MCF 10A (cell line): ENCODE results near the gene NKG7. TPM values are rescaled to one million over a fixed set of nuclear protein-coding genes. Genes with fewer than 3 reads are reported as not detected.

Experiments used
- BruUV-seq: library from RNA; stranded (reverse); fragments of 400-500 nt; replicated peaks from 2 replicates; lab custom pipeline; 2021; lab: Mats Ljungman, UMichigan
- CTCF ChIA-PET: fragments of 300-600 bp; sonication (Branson Sonifier 250); formaldehyde crosslinking; extraction: SDS; loops from one replicate; lab custom pipeline; 2021; ENCODE audit warnings: antibody characterized with exemption, inconsistent platforms; lab: Yijun Ruan, JAX
- POLR2A ChIA-PET: fragments of 300-600, 350-650 bp; sonication (Branson Sonifier 250); formaldehyde crosslinking; extraction: SDS; loops from one replicate; lab custom pipeline; 2020; ENCODE audit warnings: antibody characterized with exemption, inconsistent platforms; lab: Yijun Ruan, JAX
- DNase-seq: peaks from one replicate; pipeline ENCODE4 v3.0.0-alpha.2; 2018; ENCODE audit not compliant: unreplicated experiment
- H3K27ac Mint-ChIP-seq: one replicate; pipeline ENCODE4 v1.8.0; 2022; ENCODE audit warnings: mild to moderate bottlenecking, low read depth, mixed read lengths; ENCODE audit not compliant: unreplicated experiment
- H3K27me3 Mint-ChIP-seq: one replicate; pipeline ENCODE4 v1.8.0; 2022; ENCODE audit warnings: mixed read lengths; ENCODE audit not compliant: insufficient read depth, unreplicated experiment
- H3K36me3 Mint-ChIP-seq: one replicate; pipeline ENCODE4 v1.8.0; 2022; ENCODE audit warnings: mild to moderate bottlenecking, moderate library complexity, mixed read lengths; ENCODE audit not compliant: insufficient read depth, unreplicated experiment
- H3K4me1 Mint-ChIP-seq: one replicate; pipeline ENCODE4 v1.8.0; 2022; ENCODE audit warnings: mixed read lengths; ENCODE audit not compliant: insufficient read depth, unreplicated experiment
- H3K4me3 Mint-ChIP-seq: one replicate; pipeline ENCODE4 v1.8.0; 2022; ENCODE audit warnings: mild to moderate bottlenecking, moderate library complexity, mixed read lengths; ENCODE audit not compliant: unreplicated experiment
- H3K9me3 Mint-ChIP-seq: one replicate; pipeline ENCODE4 v1.8.0; 2022; ENCODE audit warnings: mixed read lengths; ENCODE audit not compliant: unreplicated experiment
- intact Hi-C: fragments of 100-400 bp; cut with micrococcal nuclease; formaldehyde crosslinking; loops from 2 replicates; pipeline ENCODE4 v1.14.1; 2022
- total RNA-seq: library from RNA; stranded (reverse); gene quantifications from 2 replicates; pipeline ENCODE4 v1.2.3, GENCODE V29; 2022
- TF ChIP-seq, protein P1 (sequence below): fragments of 200-600 bp; IDR thresholded peaks from one replicate; pipeline ENCODE4 v1.8.0; 2022; ENCODE audit warnings: antibody characterized with exemption, mild to moderate bottlenecking; ENCODE audit not compliant: unreplicated experiment

NKG7 gene
- total RNA-seq, 1 experiment from 2014 or later, result not detected

DNA sequence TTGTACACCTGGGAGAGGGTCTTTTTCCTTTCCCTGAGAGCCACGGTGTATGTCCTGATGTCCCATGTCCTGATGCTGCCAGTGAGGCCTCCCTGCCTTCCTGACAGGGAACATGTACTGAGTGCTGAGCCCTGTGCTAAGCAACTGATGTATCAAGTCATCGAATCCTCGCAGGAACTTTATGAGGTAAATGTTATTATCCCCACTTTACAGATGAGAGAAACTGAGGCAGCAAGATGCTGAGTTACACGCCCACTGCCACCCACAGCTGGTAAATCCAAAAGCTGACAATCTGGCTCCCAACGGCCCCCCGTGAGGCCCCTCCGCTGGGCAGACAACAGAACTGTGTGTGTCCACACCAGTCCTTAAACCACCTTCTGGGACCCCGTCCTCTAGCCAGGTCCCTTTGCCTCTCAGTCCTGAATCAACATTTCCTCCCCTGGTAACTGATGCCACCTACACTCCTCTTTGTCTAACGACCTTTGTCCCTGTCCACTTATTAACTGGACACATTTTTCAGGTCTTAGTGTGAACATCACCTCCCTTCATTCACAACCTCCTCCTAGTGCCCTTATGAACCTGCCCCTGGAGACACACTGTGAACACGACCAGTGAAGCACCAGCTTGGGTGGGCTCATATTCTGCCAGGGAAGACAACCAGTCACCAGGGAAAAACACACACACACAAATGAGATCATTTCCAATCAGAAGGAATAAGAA lies 25.1 kb downstream of the NKG7 start:
- TF ChIP-seq, protein P1, sequence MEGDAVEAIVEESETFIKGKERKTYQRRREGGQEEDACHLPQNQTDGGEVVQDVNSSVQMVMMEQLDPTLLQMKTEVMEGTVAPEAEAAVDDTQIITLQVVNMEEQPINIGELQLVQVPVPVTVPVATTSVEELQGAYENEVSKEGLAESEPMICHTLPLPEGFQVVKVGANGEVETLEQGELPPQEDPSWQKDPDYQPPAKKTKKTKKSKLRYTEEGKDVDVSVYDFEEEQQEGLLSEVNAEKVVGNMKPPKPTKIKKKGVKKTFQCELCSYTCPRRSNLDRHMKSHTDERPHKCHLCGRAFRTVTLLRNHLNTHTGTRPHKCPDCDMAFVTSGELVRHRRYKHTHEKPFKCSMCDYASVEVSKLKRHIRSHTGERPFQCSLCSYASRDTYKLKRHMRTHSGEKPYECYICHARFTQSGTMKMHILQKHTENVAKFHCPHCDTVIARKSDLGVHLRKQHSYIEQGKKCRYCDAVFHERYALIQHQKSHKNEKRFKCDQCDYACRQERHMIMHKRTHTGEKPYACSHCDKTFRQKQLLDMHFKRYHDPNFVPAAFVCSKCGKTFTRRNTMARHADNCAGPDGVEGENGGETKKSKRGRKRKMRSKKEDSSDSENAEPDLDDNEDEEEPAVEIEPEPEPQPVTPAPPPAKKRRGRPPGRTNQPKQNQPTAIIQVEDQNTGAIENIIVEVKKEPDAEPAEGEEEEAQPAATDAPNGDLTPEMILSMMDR, result no peak
- Mint-ChIP-seq H3K27ac (no peak overlapping the region), H3K9me3 (no peaks in the 10 kb centered on the region), H3K4me1 (no peaks in the 10 kb centered on the region), H3K4me3 (no peak overlapping the region), H3K27me3 (no peaks in the 10 kb centered on the region), H3K36me3 (peaks cover 22% of the 10 kb centered on the region)
- ChIA-PET CTCF (interaction anchor here (0.6 to 1.2 kb wide), 3 partner anchors 50 to 1311 kb away, joined by 3 to 5 read pairs (median 4); no protein-coding TSS in a partner anchor), POLR2A (no interaction called here)
- DNase-seq, result no peak
- intact Hi-C loops, result no loop called here
- no TSS peak for BruUV-seq

DNA sequence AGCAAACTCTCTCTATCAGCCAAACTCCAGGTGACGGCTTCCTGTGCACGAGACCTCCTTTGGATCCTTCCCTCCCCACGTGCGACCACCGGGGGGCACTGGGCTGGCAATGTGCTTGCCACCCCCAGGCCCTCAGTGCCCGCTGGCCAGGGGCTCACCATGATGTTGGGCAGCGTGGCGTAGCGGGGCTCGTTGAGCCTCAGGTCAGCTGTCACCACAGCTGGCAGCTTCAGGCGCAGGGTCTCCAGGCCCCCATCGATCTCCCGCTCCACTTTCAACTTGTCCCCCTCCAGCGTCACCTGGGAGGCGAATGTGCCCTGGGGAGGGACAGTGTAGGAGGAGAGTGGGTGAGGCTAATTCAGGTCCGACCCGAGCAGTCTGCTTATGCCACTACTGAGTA lies 25.7 kb downstream of the NKG7 start:
- no peaks in the 10 kb centered on the region for H3K27me3 Mint-ChIP-seq
- no peaks in the 10 kb centered on the region for H3K9me3 Mint-ChIP-seq
- TF ChIP-seq, protein P1, result no peak
- no peak overlapping the region for H3K27ac Mint-ChIP-seq
- peaks cover 22% of the 10 kb centered on the region for H3K36me3 Mint-ChIP-seq
- DNase-seq, result no peak
- H3K4me3 Mint-ChIP-seq, result no peak overlapping the region
- intact Hi-C loops, result no loop called here
- BruUV-seq, result no TSS peak
- CTCF ChIA-PET, result interaction anchor here (1.1 kb wide), 1 partner anchor 378 kb away, joined by 3 read pairs; no protein-coding TSS in a partner anchor
- no peaks in the 10 kb centered on the region for H3K4me1 Mint-ChIP-seq
- POLR2A ChIA-PET, result no interaction called here

GRCh38 chr19:51345076-51345620 lies 27.3 kb downstream of the NKG7 start:
- POLR2A ChIA-PET, result interaction anchor here (1.5 kb wide), 1 partner anchor 20 kb away, joined by 4 read pairs; no protein-coding TSS in a partner anchor
- no peak overlapping the region for H3K27ac Mint-ChIP-seq
- H3K4me1 Mint-ChIP-seq, result peaks cover 5% of the 10 kb centered on the region
- TF ChIP-seq, protein P1, result no peak
- H3K9me3 Mint-ChIP-seq, result no peaks in the 10 kb centered on the region
- no peaks in the 10 kb centered on the region for H3K27me3 Mint-ChIP-seq
- no TSS peak for BruUV-seq
- no peak overlapping the region for H3K4me3 Mint-ChIP-seq
- CTCF ChIA-PET, result interaction anchor here (1.2 kb wide), 1 partner anchor 21 kb away, joined by 3 read pairs; the partner anchor contains the start of gene ETFB
- intact Hi-C loops, result no loop called here
- peaks cover 14% of the 10 kb centered on the region for H3K36me3 Mint-ChIP-seq
- DNase-seq, result no peak
